Effector memory CD4-positive, alpha-beta T cell (primary cell): ENCODE results near the gene NF2.

Source experiments
- DNase-seq, 3 donors: peaks; one replicate each; pipeline ENCODE4 v3.0.0-alpha.2; 2020
- H3K27ac ChIP-seq: 2 replicates; pipeline ENCODE4 v1.7.0; 2013; ENCODE audit warnings: mild to moderate bottlenecking, low read length, moderate library complexity; ENCODE audit not compliant: insufficient read depth, poor library complexity, severe bottlenecking
- H3K27me3 ChIP-seq: replicated peaks from 2 replicates; pipeline ENCODE4 v1.7.0; 2013; ENCODE audit warnings: mild to moderate bottlenecking, low read length; ENCODE audit not compliant: insufficient read depth, control insufficient read depth, poor library complexity, severe bottlenecking
- H3K36me3 ChIP-seq: 2 replicates; pipeline ENCODE4 v1.7.0; 2013; ENCODE audit warnings: mild to moderate bottlenecking, low read length, moderate library complexity; ENCODE audit not compliant: control insufficient read depth, insufficient read depth
- H3K4me1 ChIP-seq: 2 replicates; pipeline ENCODE4 v1.7.0; 2013; ENCODE audit warnings: low read length, mild to moderate bottlenecking; ENCODE audit not compliant: control insufficient read depth, insufficient read depth, poor library complexity, severe bottlenecking
- H3K4me3 ChIP-seq: 2 replicates; pipeline ENCODE4 v1.7.0; 2013; ENCODE audit warnings: low read length, low read depth, mild to moderate bottlenecking; ENCODE audit not compliant: insufficient read depth, poor library complexity, severe bottlenecking
- H3K9me3 ChIP-seq: 2 replicates; pipeline ENCODE4 v1.7.0; 2013; ENCODE audit warnings: mild to moderate bottlenecking, low read length, moderate library complexity; ENCODE audit not compliant: control insufficient read depth

Gene NF2

GRCh38 chr22:29704528-29705285 is 101.3 kb downstream of the NF2 start:
- no peaks in the 10 kb centered on the region for H3K36me3 ChIP-seq
- H3K27ac ChIP-seq: no peak overlapping the region
- no peak for DNase-seq
- H3K9me3 ChIP-seq: no peaks in the 10 kb centered on the region
- H3K27me3 ChIP-seq: no peaks in the 10 kb centered on the region
- peaks cover 6% of the 10 kb centered on the region for H3K4me1 ChIP-seq
- H3K4me3 ChIP-seq: no peak overlapping the region

- no peak for DNase-seq
- H3K27me3 ChIP-seq: no peaks in the 10 kb centered on the region
- H3K4me1 ChIP-seq: peaks cover 6% of the 10 kb centered on the region
- no peaks in the 10 kb centered on the region for H3K36me3 ChIP-seq
- no peak overlapping the region for H3K27ac ChIP-seq
- no peaks in the 10 kb centered on the region for H3K9me3 ChIP-seq
- H3K4me3 ChIP-seq: no peak overlapping the region
These were observed 102.2 kb downstream of the NF2 start for GRCh38 chr22:29705651-29706050.

- Histone ChIP-seq H3K9me3 (no peaks in the 10 kb centered on the region), H3K4me1 (no peaks in the 10 kb centered on the region), H3K36me3 (no peaks in the 10 kb centered on the region), H3K27ac (no peak overlapping the region), H3K27me3 (no peaks in the 10 kb centered on the region), H3K4me3 (no peak overlapping the region)
- DNase-seq: no peak
These were observed 103.1 kb downstream of the NF2 start for GRCh38 chr22:29706486-29706885.

GRCh38 chr22:29707010-29707409 is 103.6 kb downstream of the NF2 start:
- Histone ChIP-seq H3K27ac (no peak overlapping the region), H3K4me1 (no peaks in the 10 kb centered on the region), H3K4me3 (no peak overlapping the region), H3K9me3 (no peaks in the 10 kb centered on the region), H3K36me3 (no peaks in the 10 kb centered on the region), H3K27me3 (no peaks in the 10 kb centered on the region)
- DNase-seq: no peak

GRCh38 chr22:29707471-29707870 is 104.0 kb downstream of the NF2 start:
- Histone ChIP-seq H3K27me3 (no peaks in the 10 kb centered on the region), H3K36me3 (no peaks in the 10 kb centered on the region), H3K9me3 (no peaks in the 10 kb centered on the region), H3K4me3 (no peak overlapping the region), H3K4me1 (no peaks in the 10 kb centered on the region), H3K27ac (no peak overlapping the region)
- no peak for DNase-seq

GRCh38 chr22:29710193-29710592 is 106.8 kb downstream of the NF2 start:
- Histone ChIP-seq H3K4me3 (no peak overlapping the region), H3K27ac (no peak overlapping the region), H3K4me1 (no peaks in the 10 kb centered on the region), H3K36me3 (no peaks in the 10 kb centered on the region), H3K27me3 (peaks cover 3% of the 10 kb centered on the region), H3K9me3 (no peaks in the 10 kb centered on the region)
- DNase-seq: no peak

- Histone ChIP-seq H3K4me3 (no peak overlapping the region), H3K4me1 (no peaks in the 10 kb centered on the region), H3K27me3 (peaks cover 3% of the 10 kb centered on the region), H3K9me3 (no peaks in the 10 kb centered on the region), H3K27ac (no peak overlapping the region), H3K36me3 (no peaks in the 10 kb centered on the region)
- no peak for DNase-seq
These were observed 107.6 kb downstream of the NF2 start for GRCh38 chr22:29710922-29711593.

GRCh38 chr22:29712119-29712518 is 108.7 kb downstream of the NF2 start:
- DNase-seq: no peak
- Histone ChIP-seq H3K9me3 (no peaks in the 10 kb centered on the region), H3K27ac (no peak overlapping the region), H3K36me3 (no peaks in the 10 kb centered on the region), H3K4me1 (no peaks in the 10 kb centered on the region), H3K4me3 (no peak overlapping the region), H3K27me3 (peaks cover 3% of the 10 kb centered on the region)

- H3K4me3 ChIP-seq: no peak overlapping the region
- no peaks in the 10 kb centered on the region for H3K9me3 ChIP-seq
- no peak for DNase-seq
- H3K27me3 ChIP-seq: peaks cover 3% of the 10 kb centered on the region
- H3K36me3 ChIP-seq: no peaks in the 10 kb centered on the region
- no peaks in the 10 kb centered on the region for H3K4me1 ChIP-seq
- no peak overlapping the region for H3K27ac ChIP-seq
These were observed 109.8 kb downstream of the NF2 start for GRCh38 chr22:29713156-29713727.

GRCh38 chr22:29715240-29715639 is 111.8 kb downstream of the NF2 start:
- Histone ChIP-seq H3K4me3 (no peak overlapping the region), H3K36me3 (no peaks in the 10 kb centered on the region), H3K27ac (no peak overlapping the region), H3K4me1 (peaks cover 6% of the 10 kb centered on the region), H3K27me3 (peaks cover 10% of the 10 kb centered on the region), H3K9me3 (no peaks in the 10 kb centered on the region)
- no peak for DNase-seq
